Stimulated activated naive CD4-positive, alpha-beta T cell (primary cell): ENCODE measurements around the gene SH3TC1.

Experiments used
- DNase-seq, 6 experiments: peaks; one replicate each; lab custom pipeline; 2025; lab: John Stamatoyannopoulos, UW

SH3TC1 gene

DNA sequence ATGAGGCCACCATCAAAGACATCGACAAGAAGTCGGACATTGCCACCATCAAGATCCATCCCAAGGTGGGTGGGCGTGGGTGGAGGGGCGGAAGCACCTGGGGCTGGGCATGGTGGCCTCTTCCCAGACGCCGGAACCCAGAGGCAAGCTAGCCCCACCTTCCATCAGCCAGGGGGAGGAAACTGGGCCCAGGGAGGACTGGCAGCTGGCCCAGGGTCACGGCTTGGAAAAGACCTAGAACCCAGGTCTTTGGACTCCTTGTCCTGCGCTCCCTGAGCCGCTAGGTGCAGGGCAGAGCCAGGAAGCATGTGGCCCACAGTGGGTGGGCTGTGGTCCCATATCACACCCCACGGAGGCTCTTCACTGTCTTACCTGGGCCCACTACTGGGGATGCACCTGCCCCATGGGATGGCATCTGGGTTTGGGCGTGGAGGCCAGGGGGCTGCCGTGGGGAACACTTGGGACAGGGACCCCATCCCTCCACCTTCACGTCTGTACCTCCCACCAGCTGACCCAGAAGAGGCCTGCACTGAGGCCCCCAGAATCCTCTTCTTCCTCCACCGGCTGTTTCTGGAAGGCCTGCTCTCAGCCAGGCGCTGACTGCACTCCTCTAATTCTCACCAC, 87.7 kb downstream of the SH3TC1 start:
- no peak for DNase-seq

DNA sequence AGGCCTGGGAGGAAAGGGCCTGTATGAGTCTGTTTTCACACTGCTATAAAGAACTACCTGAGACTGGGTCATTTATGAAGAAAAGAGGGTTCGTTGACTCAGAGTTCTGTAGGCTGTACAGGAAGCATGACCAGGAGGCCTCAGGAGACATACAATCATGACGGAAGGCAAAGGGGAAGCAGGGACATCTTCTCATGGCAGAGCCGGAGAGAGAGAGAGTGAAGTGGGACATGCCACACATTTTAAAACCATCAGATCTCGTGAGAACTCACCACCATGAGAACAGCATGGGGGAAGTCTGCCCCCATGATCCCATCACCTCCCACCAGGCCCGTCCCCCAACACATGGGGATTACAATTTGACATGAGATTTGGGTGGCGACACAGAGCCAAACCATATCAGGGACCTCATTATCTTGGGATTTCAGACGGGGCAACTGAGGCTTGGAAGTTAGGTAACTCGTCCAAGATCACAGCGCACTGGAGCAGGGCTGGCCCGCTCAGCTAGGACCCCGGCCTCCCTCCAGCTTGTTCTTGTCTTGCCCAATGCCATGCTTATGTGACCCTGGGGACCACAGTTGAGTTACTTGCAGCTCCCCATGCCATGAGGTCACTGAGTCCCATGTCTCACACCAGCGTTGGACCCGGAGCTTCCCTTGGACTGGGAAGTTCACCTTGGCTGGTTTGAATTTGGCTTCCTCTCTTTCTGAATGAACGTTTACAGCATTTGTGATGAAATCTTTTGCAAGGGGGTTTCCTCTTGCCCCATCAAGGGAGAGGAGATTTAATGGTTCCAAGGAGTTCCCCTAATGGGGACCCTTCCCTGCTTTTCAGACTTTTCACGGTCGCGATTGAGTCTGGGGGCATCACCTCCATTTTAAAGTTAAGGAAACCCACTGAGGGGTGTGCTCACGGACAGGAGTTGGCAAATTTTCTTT, 88.5 kb downstream of the SH3TC1 start:
- DNase-seq = no peak

DNA sequence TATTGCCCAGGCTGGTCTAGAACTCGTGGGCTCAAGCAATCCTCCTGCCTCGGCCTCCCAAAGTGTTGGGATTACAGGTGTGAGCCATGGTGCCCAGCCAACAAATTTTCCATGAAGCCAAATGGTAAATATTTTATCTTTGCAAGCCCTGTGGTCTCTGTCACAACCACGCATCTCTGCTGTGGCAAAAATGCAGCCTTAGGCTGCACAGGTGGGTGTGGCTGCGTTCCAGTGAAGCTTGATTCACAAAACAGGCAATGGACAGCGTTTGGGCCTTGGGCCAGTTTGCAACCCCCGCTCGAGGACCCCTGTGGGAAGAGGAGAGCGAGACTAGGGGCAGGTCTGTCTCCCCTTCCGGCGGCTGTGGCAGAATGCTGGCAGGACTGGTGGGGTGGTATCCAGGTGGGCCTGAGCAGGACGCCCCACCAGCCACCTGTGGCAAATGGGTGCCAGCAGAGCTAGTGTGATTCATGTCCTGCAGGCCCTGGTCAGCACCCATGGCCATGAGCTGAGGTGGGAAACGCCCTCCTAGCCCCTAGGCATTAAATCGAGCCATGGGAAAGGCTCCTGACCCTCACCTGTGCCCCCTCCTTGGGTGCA, 90.2 kb downstream of the SH3TC1 start:
- no peak for DNase-seq

DNA sequence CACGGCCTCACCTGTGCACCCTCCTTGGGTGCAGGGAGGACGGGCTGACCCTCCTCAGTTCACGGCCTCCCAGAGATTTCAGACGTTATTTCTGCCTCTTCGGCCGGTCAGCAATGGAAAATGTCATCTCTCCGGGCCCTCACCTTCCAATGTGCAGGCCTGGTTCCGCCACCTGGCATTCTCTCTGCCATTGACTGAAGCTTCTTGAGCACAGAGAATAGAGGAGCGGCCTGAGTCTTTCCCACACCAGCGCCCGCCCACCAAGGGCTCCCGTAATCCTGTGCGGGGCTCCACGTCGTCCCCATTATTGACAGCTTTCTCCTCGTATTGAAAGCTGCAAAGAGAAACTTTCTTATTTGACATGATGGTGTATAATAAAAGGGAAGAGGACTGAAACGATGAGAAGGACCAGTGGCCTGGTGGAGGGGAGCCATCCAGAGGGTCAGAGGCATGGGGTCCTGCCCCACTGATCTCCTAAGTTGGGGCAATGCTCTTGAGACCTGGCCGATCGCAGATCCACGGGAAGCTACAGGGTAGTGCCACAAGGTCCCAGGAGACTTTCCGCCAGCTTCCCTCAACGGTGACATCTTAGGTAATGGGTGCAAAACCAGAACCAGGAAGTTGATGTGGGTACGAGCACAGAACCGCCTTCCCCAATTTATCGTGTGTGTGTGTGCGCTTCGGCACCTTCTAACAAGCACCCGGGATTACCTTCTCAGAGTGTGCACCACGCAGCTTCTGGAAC, 91.0 kb downstream of the SH3TC1 start:
- DNase-seq = no peak

DNA sequence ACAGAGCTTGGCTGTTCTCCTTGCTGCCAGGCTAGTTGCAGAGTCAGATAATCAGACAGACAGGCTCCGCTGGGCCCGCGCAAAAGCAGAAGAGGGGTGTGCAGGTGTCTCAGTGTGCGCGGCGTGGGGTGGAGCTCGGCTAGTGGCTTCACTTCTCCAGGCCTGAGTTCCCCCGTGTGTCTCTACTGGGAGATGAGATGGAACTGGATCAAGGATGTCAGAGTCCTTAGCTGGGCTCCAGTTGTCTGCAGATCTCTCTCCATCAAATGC, 91.5 kb downstream of the SH3TC1 start:
- no peak for DNase-seq
